Inflammatory macrophage treated with lipopolysaccharide for 4 hours (primary cell): Measurements from ENCODE around the gene AGAP1.

ENCODE experiments used
- DNase-seq: peaks from one replicate; pipeline ENCODE4 v3.0.0-alpha.2; 2020

The AGAP1 gene

DNA sequence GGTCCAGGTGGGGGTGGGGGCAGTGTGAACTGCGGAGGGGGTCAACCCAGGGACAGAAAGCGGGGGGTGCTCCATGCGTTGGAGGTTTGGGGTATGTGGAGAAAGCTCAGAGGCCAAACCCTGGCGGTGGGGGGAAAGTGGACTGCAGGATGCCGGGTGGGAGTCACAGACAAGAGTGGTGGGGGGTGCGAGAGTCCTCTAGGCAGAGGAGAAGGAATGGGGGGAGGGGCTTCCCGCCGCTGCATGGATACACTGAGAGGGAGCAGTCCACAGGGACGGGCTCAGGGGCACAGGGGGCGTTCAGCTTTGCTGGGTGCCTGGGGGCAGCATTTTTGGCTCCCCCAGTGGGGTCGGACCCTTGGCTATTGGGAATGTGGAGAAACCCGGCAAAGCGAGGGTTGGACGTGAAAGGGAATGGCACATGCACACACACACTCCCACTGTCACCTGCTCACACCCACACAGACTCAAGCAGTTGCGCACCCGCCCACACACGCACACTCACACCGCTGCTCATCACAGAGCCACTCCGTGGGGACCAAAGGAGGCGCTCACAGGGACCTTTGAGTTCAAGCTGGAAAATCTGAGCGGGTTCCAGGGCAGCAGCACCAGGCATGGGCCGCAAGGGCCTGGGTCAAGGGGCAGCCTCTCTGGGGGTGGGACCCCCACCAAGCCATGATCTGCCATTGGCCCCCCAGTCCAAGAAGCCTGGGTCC, 666.7 kb downstream of the AGAP1 start:
- no peak for DNase-seq

GRCh38 chr2:236161082-236161462, 667.2 kb downstream of the AGAP1 start:
- no peak for DNase-seq

DNA sequence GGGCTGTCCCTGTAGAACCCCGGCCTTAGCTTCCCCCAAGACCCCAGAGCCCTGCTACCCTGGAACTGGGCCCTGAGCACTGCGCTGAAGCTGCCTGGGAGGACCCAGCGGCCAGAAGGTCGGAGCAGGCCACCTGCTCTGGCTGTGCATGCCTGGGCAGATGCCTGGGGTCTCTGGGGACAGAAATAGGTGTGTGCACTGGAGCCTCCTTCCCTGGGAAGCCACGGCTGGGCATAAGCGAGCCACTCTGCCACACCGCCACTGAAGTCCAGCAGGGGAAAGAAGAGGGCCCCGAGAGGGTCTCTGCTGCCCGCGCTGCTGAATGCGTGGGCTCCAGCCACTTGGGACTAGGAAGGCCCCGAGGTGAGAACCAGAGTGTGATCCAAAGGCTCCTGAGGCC, 667.7 kb downstream of the AGAP1 start:
- no peak for DNase-seq

- no peak for DNase-seq
Observed at GRCh38 chr2:236162031-236162845, 668.4 kb downstream of the AGAP1 start.

- DNase-seq, result no peak
Observed at GRCh38 chr2:236162882-236163470, 669.1 kb downstream of the AGAP1 start.

DNA sequence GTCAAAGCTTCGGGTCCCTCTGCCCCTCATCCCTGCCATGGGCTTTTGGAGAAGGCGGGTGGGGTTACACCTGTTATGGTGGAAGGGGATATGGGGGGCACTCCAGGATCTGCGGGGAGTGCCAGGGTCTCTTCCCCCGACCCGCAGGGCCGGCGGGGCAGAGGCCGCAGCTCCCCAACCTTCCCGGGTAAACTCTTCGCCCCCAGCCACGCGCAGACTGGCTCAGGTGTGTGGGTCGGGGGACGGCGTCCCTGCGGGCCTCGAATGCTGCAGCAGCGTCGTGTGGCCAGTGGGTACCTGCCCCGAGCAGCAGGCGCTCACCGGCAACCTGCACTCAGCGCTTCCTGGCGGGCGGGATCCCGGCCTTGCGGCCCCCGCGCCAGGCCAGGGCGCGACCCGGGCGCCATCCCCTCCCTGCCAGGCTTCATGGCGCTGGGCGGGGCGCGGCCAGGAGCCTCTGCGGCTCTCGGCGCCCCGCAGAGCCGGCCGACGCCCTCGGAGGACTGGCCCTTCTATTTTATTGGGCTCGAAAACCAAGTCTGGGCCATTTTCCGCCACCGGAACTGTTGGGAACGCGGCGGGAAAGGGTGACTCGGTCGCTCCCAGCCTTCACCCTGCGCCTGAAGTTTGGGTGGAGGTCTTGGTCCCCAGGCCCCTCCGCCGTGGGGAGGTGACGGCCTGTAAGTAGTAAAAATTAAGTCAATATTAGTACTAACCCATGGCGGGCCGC, 669.8 kb downstream of the AGAP1 start:
- DNase-seq, result no peak

DNA sequence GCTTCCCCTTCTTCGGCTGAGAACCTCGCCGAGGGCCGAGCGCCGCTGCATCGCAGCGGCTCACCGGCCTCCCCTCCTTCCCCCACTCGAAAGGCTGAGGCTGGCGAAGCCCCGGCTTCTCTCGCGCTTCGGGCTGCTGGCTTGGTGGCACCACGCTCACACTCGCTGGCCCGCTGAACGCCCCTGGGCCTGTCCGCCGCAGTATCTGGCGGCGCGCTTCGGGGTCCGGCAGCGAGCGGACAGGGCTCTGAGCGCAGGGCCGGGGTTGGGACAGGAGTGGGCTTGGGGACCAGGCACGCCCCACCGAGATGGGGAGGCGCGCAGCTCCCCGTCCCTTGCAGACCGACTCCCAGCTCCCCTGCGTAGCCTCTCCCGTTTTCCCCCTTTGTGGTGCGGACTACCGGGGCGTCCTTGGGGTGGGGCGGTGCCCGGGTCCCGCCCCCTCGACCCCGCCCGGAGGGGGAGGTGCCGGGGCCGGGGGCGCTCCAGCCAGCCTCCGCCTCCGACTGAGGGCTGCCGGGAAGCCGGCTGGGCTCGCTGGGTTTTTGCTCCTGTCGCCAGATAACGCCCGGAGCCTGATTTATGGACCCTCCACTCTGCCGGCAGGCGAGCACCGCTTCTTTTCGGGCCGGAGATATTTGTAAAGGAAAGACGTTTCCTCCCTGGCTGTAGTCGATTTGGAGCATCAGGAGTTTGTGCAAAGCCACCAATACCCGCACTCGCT, 670.5 kb downstream of the AGAP1 start:
- no peak for DNase-seq

- DNase-seq, result no peak
Observed at GRCh38 chr2:236164925-236165841, 671.3 kb downstream of the AGAP1 start.

DNA sequence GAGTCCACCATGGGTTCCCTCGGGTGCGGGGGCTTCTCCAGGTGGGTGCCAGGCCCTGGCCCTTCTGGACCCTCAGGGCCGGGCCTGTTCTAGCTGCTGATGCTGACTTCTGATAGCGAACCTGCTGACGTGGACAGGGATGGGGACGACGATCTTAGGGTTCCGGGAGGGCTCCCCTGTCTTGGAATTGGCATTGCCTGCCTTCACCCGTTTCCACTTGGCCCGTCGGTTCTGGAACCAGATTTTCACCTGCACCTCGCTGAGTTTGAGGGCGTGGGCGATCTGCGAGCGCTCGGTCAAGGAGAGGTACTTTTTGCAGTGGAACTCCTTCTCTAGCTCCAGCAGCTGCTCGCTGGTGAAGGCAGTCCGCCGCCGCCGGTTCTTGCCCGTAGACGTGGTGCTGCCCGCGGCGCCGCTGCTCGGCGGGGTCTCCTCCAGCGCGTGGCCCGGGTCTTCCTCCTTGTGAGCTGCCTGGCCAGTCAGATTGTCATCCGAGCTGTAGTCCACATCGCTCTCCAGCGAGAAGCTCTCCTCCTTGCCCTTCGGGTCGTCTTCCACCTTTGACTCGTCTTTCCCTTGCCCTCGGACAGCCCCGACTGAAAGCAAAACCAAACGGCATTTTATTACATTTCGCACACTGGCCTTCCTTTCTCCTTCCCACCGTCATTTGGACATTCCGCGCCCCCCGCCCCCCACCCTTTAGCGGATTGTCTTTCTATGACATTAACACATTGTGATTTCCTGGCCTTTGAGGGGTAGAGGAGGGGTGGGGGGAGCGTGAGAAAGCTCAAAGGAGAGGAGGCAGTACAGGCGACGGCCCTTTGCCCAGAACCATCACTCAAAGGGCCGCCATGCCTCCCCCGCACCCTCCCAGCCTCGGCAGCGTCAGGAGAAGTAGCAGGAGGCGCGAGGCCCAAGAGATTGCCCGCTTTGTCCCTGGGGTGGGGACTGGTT, 672.3 kb downstream of the AGAP1 start:
- no peak for DNase-seq

DNA sequence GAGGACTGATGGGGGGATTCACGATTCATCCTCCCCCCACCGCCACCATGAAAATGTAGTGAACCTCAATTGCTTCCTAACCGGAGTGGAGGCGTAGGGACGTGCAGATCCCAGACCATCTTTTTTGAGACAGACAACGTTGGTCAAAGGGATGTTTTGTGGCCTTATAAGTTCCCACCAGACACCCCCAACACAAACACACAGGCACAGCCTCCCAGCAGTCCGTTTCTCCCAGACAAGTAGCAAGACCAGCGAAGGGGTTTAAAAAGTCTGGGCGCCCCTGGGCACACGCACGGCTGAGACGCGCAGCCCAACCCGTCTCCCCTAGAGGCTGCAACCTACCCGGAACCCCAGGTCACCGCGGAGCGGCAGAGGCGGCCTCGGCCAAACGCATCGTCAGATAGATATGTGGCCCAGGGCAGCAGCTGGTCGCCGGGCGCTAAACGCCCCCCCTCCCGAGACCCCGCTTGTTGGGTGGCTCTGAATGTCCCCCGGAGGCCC, 673.0 kb downstream of the AGAP1 start:
- no peak for DNase-seq

DNA sequence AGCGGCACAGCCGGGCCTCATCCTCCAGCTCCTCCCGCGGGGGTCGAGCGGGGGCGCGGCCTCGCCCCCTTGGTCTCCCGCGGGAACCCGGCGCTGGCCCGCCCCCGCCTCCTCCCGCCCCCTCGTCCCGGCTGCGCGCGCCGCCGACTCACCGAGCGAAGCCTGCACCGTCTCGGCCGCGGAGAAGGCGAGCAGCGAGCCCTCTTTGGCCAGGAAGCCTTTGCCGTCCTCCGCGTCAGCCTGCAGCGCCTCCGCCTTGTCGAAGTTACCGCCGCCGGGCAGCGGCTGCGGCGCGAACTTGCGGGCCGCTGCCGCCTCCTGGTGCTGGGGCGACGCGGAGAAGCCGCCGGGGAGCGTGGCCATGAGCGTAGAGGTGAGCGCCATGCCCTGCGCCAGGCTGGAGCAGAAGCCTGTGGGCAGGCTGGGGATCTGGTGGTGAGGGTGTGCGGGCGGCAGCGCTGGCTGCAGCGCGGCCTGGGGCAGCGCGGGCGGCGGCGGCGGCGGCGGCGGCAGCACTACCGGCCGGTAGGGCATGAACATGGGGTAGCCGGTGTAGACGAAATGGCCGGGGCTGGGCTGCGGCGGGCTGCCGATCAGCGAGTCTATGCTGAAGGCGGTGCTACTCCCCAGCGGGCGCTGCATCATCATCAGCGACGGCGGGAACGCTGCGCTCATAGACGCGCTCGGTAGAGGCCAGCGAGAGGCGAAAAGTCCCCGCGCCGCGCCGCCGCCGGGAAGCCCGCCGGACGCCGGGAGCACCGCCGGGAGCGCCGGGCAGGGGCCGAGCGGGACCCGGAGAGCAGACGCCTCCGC, 673.7 kb downstream of the AGAP1 start:
- DNase-seq, result no peak

GRCh38 chr2:236168110-236169080, 674.6 kb downstream of the AGAP1 start, which contains the start of gene GBX2:
TSS of gene GBX2 (minus strand) at chr2:236168386. CDS start at chr2:236167971, 415 bp downstream.
- no peak for DNase-seq

DNA sequence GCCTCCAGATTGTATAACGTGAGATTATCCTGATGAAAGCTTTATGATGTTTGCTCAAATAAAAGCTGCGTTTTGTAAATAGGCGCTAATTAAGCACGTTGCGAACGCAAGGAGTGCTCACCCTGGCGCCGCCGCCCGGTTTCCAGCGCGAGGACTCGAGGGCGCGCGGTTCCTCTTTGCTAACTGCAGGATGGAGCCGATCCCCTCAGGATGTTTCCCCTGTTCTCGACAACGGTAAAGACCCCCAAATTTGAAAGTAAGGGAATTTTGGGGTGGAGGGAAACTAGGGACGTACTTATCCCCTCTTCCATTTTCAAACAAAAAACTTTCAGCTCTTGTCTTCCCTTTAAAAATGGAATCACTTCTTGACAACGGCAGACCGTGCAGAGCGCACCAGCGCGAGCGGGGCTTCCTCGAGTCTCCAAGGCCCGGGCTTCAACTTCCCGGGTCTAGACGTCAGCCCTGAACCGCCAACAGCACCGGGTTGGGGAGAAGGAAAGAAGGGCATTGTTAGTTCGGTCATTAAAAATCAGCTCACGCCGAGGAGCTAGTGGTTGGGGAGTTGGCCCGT, 675.4 kb downstream of the AGAP1 start:
- no peak for DNase-seq

- no peak for DNase-seq
Observed at GRCh38 chr2:236169741-236170589, 676.1 kb downstream of the AGAP1 start.

GRCh38 chr2:236170590-236171165, 676.8 kb downstream of the AGAP1 start:
- no peak for DNase-seq

DNA sequence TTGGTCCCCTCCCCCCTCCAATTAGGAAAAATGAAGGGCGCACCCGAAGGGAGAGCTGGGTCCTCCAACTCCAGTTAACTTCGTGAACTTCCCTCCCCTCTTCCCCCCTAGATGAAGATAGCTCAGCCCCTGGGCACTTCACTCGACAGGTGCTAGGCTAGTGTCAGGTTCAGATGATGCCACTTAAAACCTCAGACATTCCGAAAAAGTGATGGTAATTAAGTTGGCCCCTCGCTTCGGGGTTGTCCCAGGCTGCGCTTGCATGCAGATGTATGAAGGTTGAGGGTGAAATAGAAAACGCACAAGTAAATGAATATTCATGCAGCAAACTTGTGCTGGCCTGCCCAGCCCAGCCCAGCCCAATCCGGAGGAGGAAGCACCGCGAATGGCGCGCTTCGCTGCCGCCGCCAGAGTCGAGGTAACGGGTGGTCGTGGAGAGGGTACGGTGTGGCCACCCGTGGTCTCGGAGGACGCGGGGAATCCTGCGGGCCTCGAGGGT, 677.4 kb downstream of the AGAP1 start:
- DNase-seq, result no peak
